Fibroblast of skin of scalp (primary cell): ENCODE data around the gene TGIF2LX. TPM values are rescaled to one million over a fixed set of nuclear protein-coding genes. Genes with fewer than 3 reads are reported as not detected.
"Not testable (repeated sequence)": the region's sequence is repeated elsewhere in the genome, so short reads cannot be mapped to it uniquely, and the experiment has no call there.

Experiments
- DNase-seq: peaks from one replicate; pipeline ENCODE4 v3.0.0-alpha.2; 2013
- polyA plus RNA-seq, 2 experiments: library from polyadenylated mRNA; unstranded; fragments of 120-200 nt; gene quantifications; one replicate each; pipeline ENCODE4 v1.2.1, GENCODE V29; 2013; ENCODE audit not compliant: insufficient read length in 2 of 2

The TGIF2LX gene
- not detected for polyA plus RNA-seq (2013, experiment 1 of 2; ENCODE audit: insufficient read length)
- not detected for polyA plus RNA-seq (2013, experiment 2 of 2; ENCODE audit: insufficient read length)

DNA sequence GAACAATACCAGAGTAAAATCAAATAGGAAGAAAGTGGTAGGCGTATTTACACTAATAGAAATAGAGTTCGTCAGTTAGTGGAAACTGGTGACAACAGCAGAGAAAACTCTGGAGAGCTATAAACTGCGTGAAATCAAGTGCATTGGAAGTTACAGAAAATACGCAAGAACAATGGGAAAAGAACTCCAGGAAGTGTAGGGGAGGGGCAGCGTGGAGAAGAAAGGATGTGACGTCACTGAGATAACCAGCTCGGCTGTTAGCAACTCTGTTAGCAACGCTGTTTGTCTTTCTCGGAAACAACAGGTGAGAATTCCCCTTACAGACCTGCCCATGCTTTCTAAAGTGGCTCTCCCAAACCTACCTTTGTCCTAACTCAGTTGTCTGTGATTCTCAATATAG lies at the start of gene TGIF2LX:
Gene TGIF2LX, plus strand, starts transcription at position 244 of the 400 bp plus-strand sequence. CDS start 178 bp downstream, outside the sequence.
- not testable (repeated sequence) for DNase-seq

GRCh38 chrX:89922338-89922934 lies 728 bp downstream of the TGIF2LX start:
- not testable (repeated sequence) for DNase-seq

- not testable (repeated sequence) for DNase-seq
These were observed 21.4 kb downstream of the TGIF2LX start for GRCh38 chrX:89943077-89943476.

DNA sequence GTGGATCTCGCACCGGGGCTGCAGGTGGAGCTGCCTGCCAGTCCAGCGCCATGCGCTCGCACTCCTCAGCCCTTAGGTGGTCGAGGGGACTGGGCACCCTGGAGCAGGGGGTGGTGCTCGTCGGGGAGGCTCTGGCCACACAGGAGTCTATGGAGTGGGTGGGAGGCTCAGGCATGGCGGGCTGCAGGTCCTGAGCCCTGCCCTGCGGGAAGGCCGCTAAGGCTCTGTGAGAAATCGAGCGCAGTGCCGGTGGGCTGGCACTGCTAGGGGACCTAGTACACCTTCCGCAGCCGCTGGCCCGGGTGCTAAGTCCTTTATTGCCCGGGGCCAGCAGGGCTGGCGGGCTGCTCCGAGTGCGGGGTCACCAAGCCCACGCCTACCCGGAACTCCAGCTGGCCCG lies 43.9 kb downstream of the TGIF2LX start:
- not testable (repeated sequence) for DNase-seq
